Sigmoid colon (tissue), 4 donors: ENCODE results near the gene AHNAK2.

Source experiments
- POLR2A ChIP-seq, 2 donors: fragments of 450-650 bp; IDR thresholded peaks; one replicate each; pipeline ENCODE4 v1.6.1; 2016; ENCODE audit warnings: antibody characterized with exemption in 2 of 2, mild to moderate bottlenecking in 2 of 2, moderate library complexity in 2 of 2
- POLR2AphosphoS5 ChIP-seq, 4 donors: sonication (generic); formaldehyde crosslinking; IDR thresholded peaks; one replicate each; pipeline ENCODE4 v1.6.1; 2017; ENCODE audit warnings: antibody characterized with exemption in 4 of 4
- TF ChIP-seq, protein P1 (sequence below), 4 experiments: fragments of 450-650 bp in 3 of 4; fragments of 200-600 bp in 1 of 4; IDR thresholded peaks; one replicate each; pipeline ENCODE4 v1.5.1; 2016 to 2019; ENCODE audit warnings: antibody characterized with exemption in 4 of 4, mild to moderate bottlenecking in 3 of 4, moderate library complexity in 2 of 4

DNA sequence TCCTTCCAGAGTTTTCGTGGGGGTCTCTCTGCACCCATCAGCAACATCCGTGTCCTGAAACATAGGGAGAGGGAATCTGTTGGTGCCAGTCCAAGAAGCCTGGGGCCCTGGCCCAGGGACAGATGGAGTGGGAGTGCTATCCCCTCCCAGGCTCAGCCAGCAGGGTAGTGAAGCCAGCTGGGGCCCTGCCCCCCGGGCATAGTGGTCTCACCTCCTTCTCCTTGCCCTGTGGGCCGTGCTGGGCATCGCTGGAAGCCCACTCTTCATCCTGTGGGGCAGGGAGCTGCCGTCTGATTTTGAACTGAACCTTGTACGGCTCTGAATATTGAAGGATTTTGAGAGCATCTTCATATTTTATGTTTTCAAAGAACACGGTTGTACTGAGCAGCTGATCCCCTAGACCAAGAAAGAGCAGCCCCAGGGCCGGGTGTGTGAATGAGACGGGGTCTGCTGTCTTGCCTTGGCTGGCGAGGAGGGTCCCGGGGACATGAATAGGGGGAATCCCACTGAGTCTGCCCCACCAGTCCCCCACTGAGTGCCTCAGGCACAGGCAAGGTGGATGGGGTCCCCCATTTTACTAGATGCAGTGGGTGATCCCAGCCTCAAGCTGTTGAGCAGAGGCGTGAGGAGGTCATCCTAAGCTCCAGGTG, 23.3 kb downstream of the AHNAK2 start:
- TF ChIP-seq POLR2AphosphoS5 (IDR thresholded peaks at IDR 0.05) (no peak), POLR2A (IDR thresholded peaks at IDR 0.05) (no peak)
- TF ChIP-seq, protein P1, sequence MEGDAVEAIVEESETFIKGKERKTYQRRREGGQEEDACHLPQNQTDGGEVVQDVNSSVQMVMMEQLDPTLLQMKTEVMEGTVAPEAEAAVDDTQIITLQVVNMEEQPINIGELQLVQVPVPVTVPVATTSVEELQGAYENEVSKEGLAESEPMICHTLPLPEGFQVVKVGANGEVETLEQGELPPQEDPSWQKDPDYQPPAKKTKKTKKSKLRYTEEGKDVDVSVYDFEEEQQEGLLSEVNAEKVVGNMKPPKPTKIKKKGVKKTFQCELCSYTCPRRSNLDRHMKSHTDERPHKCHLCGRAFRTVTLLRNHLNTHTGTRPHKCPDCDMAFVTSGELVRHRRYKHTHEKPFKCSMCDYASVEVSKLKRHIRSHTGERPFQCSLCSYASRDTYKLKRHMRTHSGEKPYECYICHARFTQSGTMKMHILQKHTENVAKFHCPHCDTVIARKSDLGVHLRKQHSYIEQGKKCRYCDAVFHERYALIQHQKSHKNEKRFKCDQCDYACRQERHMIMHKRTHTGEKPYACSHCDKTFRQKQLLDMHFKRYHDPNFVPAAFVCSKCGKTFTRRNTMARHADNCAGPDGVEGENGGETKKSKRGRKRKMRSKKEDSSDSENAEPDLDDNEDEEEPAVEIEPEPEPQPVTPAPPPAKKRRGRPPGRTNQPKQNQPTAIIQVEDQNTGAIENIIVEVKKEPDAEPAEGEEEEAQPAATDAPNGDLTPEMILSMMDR (IDR thresholded peaks at IDR 0.05) = no peak
